Renal cortex interstitium (tissue), 11 donors: ENCODE measurements around the gene POMT2. TPM values are rescaled to one million over a fixed set of nuclear protein-coding genes. Genes with fewer than 3 reads are reported as not detected.

Experiments
- DNase-seq, 11 donors: peaks; one replicate each; pipeline ENCODE4 v3.0.0-alpha.2; 2013; ENCODE audit warnings: low read depth in 9 of 11, low spot score in 4 of 11; ENCODE audit errors: extremely low read depth in 1 of 11
- polyA plus RNA-seq, 3 donors: library from polyadenylated mRNA; unstranded; fragments of 120-200 nt; gene quantifications; one replicate each; pipeline ENCODE4 v1.2.1, GENCODE V29; 2013; ENCODE audit not compliant: insufficient read length in 3 of 3

The POMT2 gene
- polyA plus RNA-seq, 3 donors = 41.6 to 47.0 (median 41.7) TPM

DNA sequence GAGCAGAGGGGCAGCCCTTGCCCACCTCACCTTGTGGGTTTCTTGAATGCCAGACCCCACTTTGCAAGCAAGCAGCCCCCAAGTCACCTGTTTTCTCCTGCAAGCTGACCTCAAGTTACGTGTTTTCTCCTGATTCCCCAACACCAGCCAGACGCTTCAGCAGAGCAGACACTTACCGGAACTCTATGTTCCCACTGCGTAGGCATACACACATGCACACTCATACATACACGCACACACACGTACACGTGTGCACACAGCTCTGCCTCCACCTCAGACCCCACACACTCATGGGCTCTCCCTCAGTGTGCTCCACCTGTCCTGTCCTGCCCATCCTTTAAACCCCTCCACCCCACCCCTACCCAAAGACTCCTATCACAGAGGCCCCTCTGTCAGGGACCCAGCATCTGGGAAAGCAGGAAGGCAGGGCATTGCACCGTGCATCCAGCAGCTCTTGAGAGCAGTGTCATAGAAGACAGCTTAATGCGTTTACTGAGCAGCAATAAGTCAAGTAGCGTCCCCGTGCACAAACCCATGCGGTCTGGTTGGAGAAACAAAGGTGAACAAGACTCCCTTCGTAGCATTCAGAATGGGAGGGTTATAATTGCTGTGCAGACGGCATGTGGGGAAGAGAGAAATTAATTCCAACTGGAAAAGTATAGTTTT is 94.7 kb downstream of the POMT2 start:
- no peak for DNase-seq

DNA sequence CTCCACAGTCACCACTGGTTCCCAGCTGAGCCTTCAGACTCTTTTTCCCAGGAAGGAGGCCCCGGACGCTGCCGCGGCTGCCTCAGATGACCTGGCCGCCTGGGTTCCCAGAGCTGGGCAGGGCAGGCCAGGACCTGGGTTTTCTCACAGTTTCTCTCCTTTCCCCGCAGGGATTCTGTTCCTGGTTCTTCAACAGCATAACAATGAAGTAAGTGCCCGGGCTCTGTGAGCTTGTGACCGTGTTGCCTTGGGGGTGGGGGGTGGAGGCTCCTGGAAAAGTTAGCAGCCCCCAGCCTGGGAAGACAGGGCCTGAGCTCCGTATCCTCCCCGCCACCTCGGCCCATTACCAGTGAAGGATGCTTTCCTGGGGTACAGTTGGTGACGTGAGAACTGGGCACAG is 95.4 kb downstream of the POMT2 start:
- DNase-seq = no peak

Other genes with a start within 250 kb of the POMT2 start
- gene CIPC, start 222.6 kb downstream of the POMT2 start, polyA plus RNA-seq = 10 to 100 TPM; 21.8 to 29.0 (median 26.0) TPM
- under 1 TPM; 0.42 to 0.79 (median 0.55) TPM for gene ZDHHC22, start 179.1 kb downstream of the POMT2 start, polyA plus RNA-seq
- 1 to 10 TPM in 1 of 3 donors, under 1 TPM in 2; 0.57 to 1.1 (median 0.81) TPM for gene TMEM63C, start 139.1 kb downstream of the POMT2 start, polyA plus RNA-seq
- not detected for gene NGB, start 49.7 kb downstream of the POMT2 start, polyA plus RNA-seq
- 10 to 100 TPM; 27.6 to 34.4 (median 29.7) TPM for gene GSTZ1, start 153 bp upstream of the POMT2 start, polyA plus RNA-seq
- gene TMED8, start 56.2 kb upstream of the POMT2 start, polyA plus RNA-seq = 10 to 100 TPM; 20.0 to 25.4 (median 23.6) TPM
- 10 to 100 TPM in 1 of 3 donors, 1 to 10 TPM in 2; 7.6 to 10.3 (median 9.0) TPM for gene SAMD15, start 56.5 kb upstream of the POMT2 start, polyA plus RNA-seq
- 1 to 10 TPM; 2.3 to 3.5 (median 2.9) TPM for gene NOXRED1, start 102.6 kb upstream of the POMT2 start, polyA plus RNA-seq
- 10 to 100 TPM; 29.0 to 30.4 (median 30.4) TPM for gene VIPAS39, start 136.7 kb upstream of the POMT2 start, polyA plus RNA-seq
- 100 to 1,000 TPM; 162 to 217 (median 215) TPM for gene AHSA1, start 137.2 kb upstream of the POMT2 start, polyA plus RNA-seq
- 1 to 10 TPM; 1.3 to 3.6 (median 1.8) TPM for gene ISM2, start 177.9 kb upstream of the POMT2 start, polyA plus RNA-seq